H1 (cell line): Measurements from ENCODE around the gene MARCHF10. TPM values are rescaled to one million over a fixed set of nuclear protein-coding genes. Genes with fewer than 3 reads are reported as not detected.

ENCODE experiments used
- CTCF ChIA-PET: fragments of 300-600 bp; sonication (Branson Sonifier 250); formaldehyde crosslinking; loops from one replicate; lab custom pipeline; 2021; ENCODE audit not compliant: partially characterized antibody; lab: Charles Lee
- POLR2A ChIA-PET: fragments of 300-600 bp; sonication (Branson Sonifier 250); formaldehyde crosslinking; loops from one replicate; lab custom pipeline; 2021; ENCODE audit warnings: inconsistent platforms; ENCODE audit not compliant: partially characterized antibody; lab: Charles Lee
- DNase-seq, 2 experiments: peaks; one replicate each; pipeline versions ENCODE4 v3.0.0 to v3.0.0-alpha.2; 2010 to 2022; ENCODE audit warnings: low spot score in 2 of 2, low read depth in 1 of 2, mixed read lengths in 1 of 2
- FAIRE-seq: peaks from 2 replicates; lab custom pipeline; 2011; peaks lifted over from hg19 to GRCh38; lab: Jason Lieb, UNC
- H2AFZ ChIP-seq: 2 replicates; pipeline ENCODE4 v1.8.1; 2012; ENCODE audit warnings: low read length, inconsistent platforms
- H2AK5ac ChIP-seq: 2 replicates; pipeline ENCODE4 v1.6.1; 2013; ENCODE audit warnings: low read depth, low read length
- H2BK120ac ChIP-seq: replicated peaks from 2 replicates; pipeline ENCODE3; 2013; ENCODE audit warnings: low read depth, low read length, inconsistent platforms
- H2BK12ac ChIP-seq: 2 replicates; pipeline ENCODE4 v1.6.1; 2013; ENCODE audit warnings: low read depth, low read length
- H2BK15ac ChIP-seq: 2 replicates; pipeline ENCODE4 v1.6.1; 2013; ENCODE audit warnings: low read length
- H2BK20ac ChIP-seq: 2 replicates; pipeline ENCODE4 v1.6.1; 2013; ENCODE audit warnings: low read length
- H2BK5ac ChIP-seq: 2 replicates; pipeline ENCODE4 v1.6.1; 2013; ENCODE audit warnings: low read depth, low read length
- H3K14ac ChIP-seq: 2 replicates; pipeline ENCODE4 v1.6.1; 2013; ENCODE audit warnings: inconsistent platforms; ENCODE audit not compliant: insufficient read length
- H3K18ac ChIP-seq: 2 replicates; pipeline ENCODE4 v1.6.1; 2013; ENCODE audit warnings: low read length; ENCODE audit errors: extremely low read depth
- H3K23ac ChIP-seq: 2 replicates; pipeline ENCODE4 v1.6.1; 2013; ENCODE audit warnings: inconsistent platforms; ENCODE audit not compliant: insufficient read length
- H3K23me2 ChIP-seq: 2 replicates; pipeline ENCODE4 v1.6.1; 2013; ENCODE audit warnings: low read depth, low read length
- H3K27ac ChIP-seq: 2 replicates; pipeline ENCODE4 v1.6.1; 2011; ENCODE audit warnings: low read depth, low read length, inconsistent platforms
- H3K27me3 ChIP-seq, 4 experiments: replicated peaks in 1 of 4; 1 replicate in 1 of 4; 2 replicates in 3 of 4; pipeline versions ENCODE4 v1.6.1 to v1.8.1; 2011 to 2013; ENCODE audit warnings: low read length in 3 of 4, mild to moderate bottlenecking in 3 of 4, inconsistent platforms in 2 of 4, mixed read lengths in 2 of 4, moderate library complexity in 1 of 4; ENCODE audit not compliant: control insufficient read depth in 3 of 4, insufficient read depth in 3 of 4; ENCODE audit errors: extremely low read depth in 1 of 4
- H3K36me3 ChIP-seq, 4 experiments: 2 replicates each; pipeline versions ENCODE4 v1.6.1 to v1.8.1; 2011 to 2013; ENCODE audit warnings: mild to moderate bottlenecking in 4 of 4, low read length in 3 of 4, moderate library complexity in 2 of 4, control low read depth in 1 of 4, inconsistent platforms in 1 of 4; ENCODE audit not compliant: insufficient read depth in 4 of 4, control insufficient read depth in 2 of 4
- H3K4ac ChIP-seq: replicated peaks from 2 replicates; pipeline ENCODE3; 2013; ENCODE audit warnings: low read length, low read depth, mixed read lengths, inconsistent platforms; ENCODE audit not compliant: insufficient read length
- H3K4me1 ChIP-seq, 4 experiments: replicated peaks in 1 of 4; 1 replicate in 1 of 4; 2 replicates in 3 of 4; pipeline versions ENCODE4 v1.6.1 to v1.8.1; 2011 to 2013; ENCODE audit warnings: low read length in 3 of 4, inconsistent platforms in 2 of 4, mixed read lengths in 1 of 4; ENCODE audit not compliant: insufficient read depth in 4 of 4, control insufficient read depth in 3 of 4
- H3K4me2 ChIP-seq, 2 experiments: 2 replicates each; pipeline versions ENCODE4 v1.6.1 to v1.8.1; 2011 to 2013; ENCODE audit warnings: low read depth in 2 of 2, low read length in 2 of 2, control low read depth in 1 of 2, inconsistent platforms in 1 of 2, mild to moderate bottlenecking in 1 of 2; ENCODE audit not compliant: insufficient read depth in 1 of 2
- H3K4me3 ChIP-seq, 4 experiments: fragments of 200-600, 300-600 bp in 1 of 4; sonication (generic), shearing (Covaris generic), sonication (Bioruptor Twin) in 1 of 4; 2 replicates each; pipeline versions ENCODE4 v1.5.1 to v1.8.1; 2011 to 2016; ENCODE audit warnings: low read length in 4 of 4, low read depth in 3 of 4, control low read depth in 2 of 4, inconsistent platforms in 2 of 4, mild to moderate bottlenecking in 2 of 4, mixed read lengths in 1 of 4, moderate library complexity in 1 of 4; ENCODE audit not compliant: insufficient read depth in 2 of 4; ENCODE audit errors: extremely low read depth in 1 of 4
- H3K56ac ChIP-seq: replicated peaks from 2 replicates; pipeline ENCODE3; 2013; ENCODE audit warnings: low read depth, mild to moderate bottlenecking, mixed read lengths, low read length, inconsistent platforms; ENCODE audit not compliant: insufficient read length
- H3K79me1 ChIP-seq: 2 replicates; pipeline ENCODE4 v1.6.1; 2013; ENCODE audit warnings: low read depth, low read length, control low read depth
- H3K79me2 ChIP-seq, 2 experiments: 2 replicates each; pipeline versions ENCODE4 v1.6.1 to v1.8.1; 2012 to 2013; ENCODE audit warnings: low read length in 2 of 2, mild to moderate bottlenecking in 2 of 2, inconsistent platforms in 1 of 2; ENCODE audit not compliant: insufficient read depth in 2 of 2, control insufficient read depth in 1 of 2
- H3K9ac ChIP-seq, 4 experiments: replicated peaks in 1 of 4; 1 replicate in 1 of 4; 2 replicates in 3 of 4; pipeline versions ENCODE4 v1.6.1 to v1.8.1; 2011 to 2013; ENCODE audit warnings: low read depth in 3 of 4, low read length in 3 of 4, control low read depth in 2 of 4, mild to moderate bottlenecking in 2 of 4, moderate library complexity in 2 of 4, inconsistent platforms in 1 of 4; ENCODE audit errors: extremely low read depth in 1 of 4
- H3K9me3 ChIP-seq, 2 experiments: 2 replicates each; pipeline versions ENCODE4 v1.6.1 to v1.8.1; 2012 to 2013; ENCODE audit warnings: mild to moderate bottlenecking in 2 of 2, moderate library complexity in 2 of 2, control low read depth in 1 of 2, inconsistent platforms in 1 of 2, low read depth in 1 of 2, low read length in 1 of 2, mixed read lengths in 1 of 2; ENCODE audit not compliant: insufficient read depth in 2 of 2
- H4K20me1 ChIP-seq, 2 experiments: replicated peaks in 1 of 2; 2 replicates each; pipeline versions ENCODE3 to v1.8.1; 2011 to 2013; ENCODE audit warnings: inconsistent platforms in 2 of 2, low read length in 2 of 2, mild to moderate bottlenecking in 1 of 2; ENCODE audit not compliant: insufficient read depth in 2 of 2, control insufficient read depth in 1 of 2
- H4K5ac ChIP-seq: 2 replicates; pipeline ENCODE4 v1.6.1; 2013; ENCODE audit warnings: low read length, low read depth, mixed read lengths, inconsistent platforms; ENCODE audit not compliant: insufficient read length
- H4K8ac ChIP-seq: 2 replicates; pipeline ENCODE4 v1.8.0; 2013; ENCODE audit warnings: mild to moderate bottlenecking, moderate library complexity, low read length, inconsistent platforms; ENCODE audit not compliant: insufficient read depth; ENCODE audit errors: extremely low read depth
- H4K91ac ChIP-seq: replicated peaks from 2 replicates; pipeline ENCODE3; 2013; ENCODE audit warnings: low read length, mixed read lengths, inconsistent platforms; ENCODE audit not compliant: insufficient read length
- ASH2L ChIP-seq: fragments of 200-600, 300-600 bp; sonication (generic); IDR thresholded peaks from one replicate; pipeline ENCODE4 v1.7.1; 2017; ENCODE audit warnings: low read length
- EGR1 ChIP-seq: IDR thresholded peaks from 2 replicates; pipeline ENCODE4 v1.6.1; 2011; ENCODE audit warnings: low read depth, low read length, borderline replicate concordance
- HDAC2 ChIP-seq, 2 experiments: fragments of 300-600 bp in 1 of 2; sonication (generic) in 1 of 2; IDR thresholded peaks; 2 replicates each; pipeline ENCODE4 v1.6.1; 2011 to 2012; ENCODE audit warnings: low read depth in 2 of 2, low read length in 2 of 2, mild to moderate bottlenecking in 2 of 2, moderate library complexity in 2 of 2, borderline replicate concordance in 1 of 2, inconsistent platforms in 1 of 2
- KDM1A ChIP-seq: fragments of 200-600, 300-600 bp; sonication (generic); IDR thresholded peaks from 2 replicates; pipeline ENCODE4 v1.7.1; 2016; ENCODE audit warnings: mild to moderate bottlenecking, low read length, borderline replicate concordance
- PHF8 ChIP-seq: fragments of 200-600 bp; sonication (generic); conservative IDR thresholded peaks from 2 replicates; pipeline ENCODE4 v1.7.1; 2012; ENCODE audit warnings: low read depth, mild to moderate bottlenecking, inconsistent platforms, low read length, moderate library complexity
- POLR2A ChIP-seq, 2 experiments: IDR thresholded peaks; 1 replicate in 1 of 2; 2 replicates in 1 of 2; pipeline ENCODE4 v1.6.1; 2011; ENCODE audit warnings: low read depth in 2 of 2, low read length in 2 of 2, mild to moderate bottlenecking in 2 of 2; ENCODE audit errors: control extremely low read depth in 1 of 2
- SIN3A ChIP-seq, 2 experiments: IDR thresholded peaks in 1 of 2; conservative IDR thresholded peaks in 1 of 2; 2 replicates each; pipeline ENCODE4 v1.6.1; 2011 to 2012; ENCODE audit warnings: low read length in 2 of 2, improper control_type of control experiment in 1 of 2, low read depth in 1 of 2, mild to moderate bottlenecking in 1 of 2
- SUZ12 ChIP-seq: fragments of 200-600 bp; sonication (generic); IDR thresholded peaks from 2 replicates; pipeline ENCODE4 v1.6.1; 2012; ENCODE audit warnings: mild to moderate bottlenecking, inconsistent platforms, low read length, moderate library complexity, mixed read lengths
- TAF1 ChIP-seq: IDR thresholded peaks from 2 replicates; pipeline ENCODE4 v1.6.1; 2011; ENCODE audit warnings: mild to moderate bottlenecking, low read depth, low read length
- TAF7 ChIP-seq: optimal IDR thresholded peaks from 2 replicates; pipeline ENCODE3; 2011; ENCODE audit warnings: low read depth, mild to moderate bottlenecking, inconsistent platforms, low read length, moderate library complexity, borderline replicate concordance
- TCF12 ChIP-seq: IDR thresholded peaks from 2 replicates; pipeline ENCODE4 v1.6.1; 2011; ENCODE audit warnings: low read depth, mild to moderate bottlenecking, low read length
- WGBS, 2 experiments: shearing (Covaris generic) in 1 of 2; methylation state at CpG; one replicate each; pipeline versions ENCODE4 v1.1.6 to v1.1.7; 2013 to 2015; ENCODE audit warnings: low lambda C conversion rate in 2 of 2, mixed read lengths in 2 of 2, inconsistent platforms in 1 of 2, low coverage in 1 of 2, missing lambda C conversion rate in 1 of 2; ENCODE audit not compliant: insufficient replicate concordance in 2 of 2, insufficient coverage in 1 of 2, insufficient read length in 1 of 2; ENCODE audit errors: extremely low coverage in 1 of 2, missing lambda C conversion rate in 1 of 2; 5-methylcytosine and 5-hydroxymethylcytosine counted together
- polyA plus RNA-seq, 7 experiments: library from polyadenylated mRNA; depleted of rRNA in 3 of 7; stranded (reverse) in 5 of 7; unstranded in 2 of 7; fragments of >200 nt in 5 of 7; fragments of 200-250 nt in 2 of 7; gene quantifications; 1 replicate in 5 of 7; 2 replicates in 1 of 7; 4 replicates in 1 of 7; pipeline versions ENCODE4 v1.2.1 to v1.2.3, GENCODE V29; 2011 to 2013; ENCODE audit warnings: missing spikeins in 2 of 7, mixed read lengths in 2 of 7
- total RNA-seq: library from RNA; stranded (reverse); fragmentation: NEBNext Ultra II Directional; extraction: Animal tissue kit (Norgen Biotek cat#: 25700); gene quantifications from 2 replicates; pipeline ENCODE4 v1.2.1, GENCODE V29; 2021
- TF ChIP-seq, protein P1 (sequence below): IDR thresholded peaks from 2 replicates; pipeline ENCODE4 v1.6.1; 2012; ENCODE audit warnings: inconsistent platforms

The MARCHF10 gene
- total and polyA plus RNA-seq, 2 of the 8 experiments (the other 6 are each of a cell fraction or from before 2014, with no cell fraction given): 0.48 to 0.73 TPM

DNA sequence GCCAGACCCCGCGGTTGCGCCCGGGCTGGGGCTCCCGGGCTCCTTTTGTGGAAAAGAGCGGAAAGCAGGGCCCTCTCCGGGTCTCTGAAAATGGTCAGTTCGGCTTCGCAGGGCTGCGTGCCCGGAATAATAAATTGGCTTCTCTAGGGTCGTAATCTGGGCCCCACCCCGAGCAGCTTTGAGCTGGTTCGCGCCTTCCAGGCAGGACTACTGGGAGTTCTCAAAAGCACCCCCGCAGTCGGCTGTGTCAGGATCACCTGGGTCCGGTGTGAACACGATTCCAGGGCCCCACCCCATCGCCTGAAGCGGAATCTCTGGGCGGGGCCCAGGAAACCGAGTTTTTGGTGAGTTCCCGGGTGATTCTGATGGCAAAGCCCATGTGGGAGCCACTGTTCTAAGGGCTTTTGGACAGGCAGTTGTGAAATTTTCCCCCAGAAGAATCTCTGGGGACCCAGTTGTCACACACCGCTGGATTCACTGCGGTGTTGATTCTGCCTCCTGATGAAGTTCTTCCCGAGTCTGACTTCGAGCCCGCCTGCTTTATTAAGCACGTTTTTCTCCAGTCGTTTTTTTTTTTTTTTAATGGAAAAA, 103.6 kb downstream of the MARCHF10 start:
- Histone ChIP-seq H3K27ac (no peak overlapping the region), H3K56ac (no peak overlapping the region), H2BK20ac (no peak overlapping the region), H4K91ac (no peak overlapping the region), H3K4me1 (peaks cover 7 to 22% (median 13%) of the 10 kb centered on the region in 4 experiments), H2BK5ac (0 out of 2 replicates have a peak overlapping the region, but pooled peaks have one; percentile 77), H3K14ac (no peak overlapping the region), H3K36me3 (no peaks in the 10 kb centered on the region; a peak in 1 of 8 replicates), H3K18ac (no peak overlapping the region), H4K5ac (no peak overlapping the region), H3K79me2 (no peaks in the 10 kb centered on the region), H3K4ac (no peak overlapping the region), H3K27me3 (peaks cover 0 to 7% (median 1%) of the 10 kb centered on the region in 4 experiments; a peak in 4 of 7 replicates), H3K79me1 (no peaks in the 10 kb centered on the region), H2BK12ac (peak overlapping the region; percentile 19; the same call in 1 of the 2 replicates), H3K23ac (no peak overlapping the region), H2AFZ (no peak overlapping the region), H3K9ac (peak overlapping the region in 3 of 4 experiments; percentile 14 to 85 (median 58); a peak in 5 of 7 replicates), H3K4me3 (peak overlapping the region; percentile 42 to 74 (median 51)), H3K4me2 (peak overlapping the region; percentile 70 to 87), H2BK15ac (no peak overlapping the region), H2BK120ac (no peak overlapping the region), H4K8ac (peak overlapping the region; percentile 45), H2AK5ac (no peak overlapping the region; the same call in 1 of the 2 replicates), H3K23me2 (peaks cover 19% of the 10 kb centered on the region; the same call in 1 of the 2 replicates), H3K9me3 (peaks cover 7 to 11% of the 10 kb centered on the region in 2 experiments), H4K20me1 (no peaks in the 10 kb centered on the region)
- 2% methylated on average over 18 of the region's 31 CpGs; no CpG with 5 or more reads in 1 of the 2 experiments for WGBS, 2 experiments
- POLR2A ChIA-PET: no interaction called here
- CTCF ChIA-PET: interaction anchor here (0.5 kb wide), 1 partner anchor 114 kb away, joined by 5 read pairs; no protein-coding TSS in a partner anchor
- no peak for FAIRE-seq
- DNase-seq: peak in 1 of 2 experiments; percentile 77
- TF ChIP-seq, protein P1, sequence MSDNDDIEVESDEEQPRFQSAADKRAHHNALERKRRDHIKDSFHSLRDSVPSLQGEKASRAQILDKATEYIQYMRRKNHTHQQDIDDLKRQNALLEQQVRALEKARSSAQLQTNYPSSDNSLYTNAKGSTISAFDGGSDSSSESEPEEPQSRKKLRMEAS: peak; percentile 34
- TF ChIP-seq HDAC2 (IDR thresholded peaks at IDR 0.05; ENCODE audit: borderline replicate concordance in 1 of 2, low read depth in 2 of 2, low read length in 2 of 2): no peak
- 0 out of 2 replicates have a peak, but pooled peaks have one; percentile 38 for TF ChIP-seq PHF8
- TF ChIP-seq SUZ12: no peak
- TF ChIP-seq KDM1A: peak; percentile 85
- peak in 1 of 2 experiments; percentile 20; a peak in 1 of 4 replicates for TF ChIP-seq SIN3A (conservative IDR thresholded peaks at IDR 0.05 in 1 of 2, IDR thresholded peaks at IDR 0.05 in 1 of 2; ENCODE audit: low read depth in 1 of 2, low read length in 2 of 2)
- TF ChIP-seq TAF7: peak; percentile 10
- no peak for TF ChIP-seq EGR1
- no peak for TF ChIP-seq TCF12
- peak; percentile 23 for TF ChIP-seq ASH2L
- TF ChIP-seq TAF1: peak; percentile 42; the same call in 1 of the 2 replicates
- peak in 1 of 2 experiments; percentile 43; a peak in 1 of 3 replicates for TF ChIP-seq POLR2A (IDR thresholded peaks at IDR 0.05; ENCODE audit: control extremely low read depth in 1 of 2, low read depth in 2 of 2, low read length in 2 of 2)
